HEK293 (cell line): ENCODE results near the gene ZNF319.

ENCODE experiments used
- CTCF ChIP-seq: fragments of 450-650 bp; formaldehyde crosslinking; IDR thresholded peaks from 2 replicates; pipeline ENCODE4 v1.5.1; 2016; ENCODE audit warnings: missing biosample characterization, missing genetic modification characterization
- ELK4 ChIP-seq: IDR thresholded peaks from 2 replicates; pipeline ENCODE4 v1.6.1; 2011; ENCODE audit warnings: mild to moderate bottlenecking, low read depth, low read length, borderline replicate concordance
- MZF1 ChIP-seq: fragments of 450-650 bp; formaldehyde crosslinking; IDR thresholded peaks from 2 replicates; pipeline ENCODE4 v1.5.1; 2017; ENCODE audit warnings: missing biosample characterization, missing genetic modification characterization, borderline replicate concordance
- ZBTB21 ChIP-seq: fragments of 450-650 bp; formaldehyde crosslinking; IDR thresholded peaks from 2 replicates; pipeline ENCODE4 v1.5.1; 2017; ENCODE audit warnings: missing biosample characterization, missing genetic modification characterization
- ZFHX2 ChIP-seq: fragments of 450-650 bp; formaldehyde crosslinking; conservative IDR thresholded peaks from 2 replicates; pipeline ENCODE4 v1.5.1; 2016; ENCODE audit warnings: missing biosample characterization, missing genetic modification characterization
- ZNF146 ChIP-seq: fragments of 450-650 bp; formaldehyde crosslinking; IDR thresholded peaks from 2 replicates; pipeline ENCODE4 v1.5.1; 2016; ENCODE audit warnings: missing biosample characterization, missing genetic modification characterization
- ZNF513 ChIP-seq: fragments of 450-650 bp; IDR thresholded peaks from 2 replicates; pipeline ENCODE4 v1.5.1; 2018; ENCODE audit warnings: missing biosample characterization, missing genetic modification characterization

- TF ChIP-seq ZNF146 (tag by site-specific recombination), result no peak
- TF ChIP-seq ZFHX2 (tag by site-specific recombination), result no peak
- TF ChIP-seq ZBTB21, result no peak
- TF ChIP-seq CTCF, result no peak
- no peak for TF ChIP-seq MZF1 (tag by site-specific recombination)
- no peak for TF ChIP-seq ELK4
- no peak for TF ChIP-seq ZNF513 (tag by site-specific recombination)
These were observed 40.7 kb downstream of the ZNF319 start for GRCh38 chr16:57959804-57960203.
